ENCODE results near the gene HSPA1A. TPM values are rescaled to one million over a fixed set of nuclear protein-coding genes. Genes with fewer than 3 reads are reported as not detected.
A peak's percentile ranks its signal among the peaks of the same experiment; 100 is the strongest.

HSPA1A gene
- total and polyA plus RNA-seq, 9 of the 15 experiments (the other 6 are each of a cell fraction or from before 2014, with no cell fraction given) = 2.2 to 273 (median 107) TPM

GRCh38 chr6:31794866-31795615, 20.3 kb upstream of the HSPA1A start (continued):
- no peak for TF ChIP-seq CBX3 (IDR thresholded peaks at IDR 0.05; ENCODE audit: borderline replicate concordance in 1 of 2, low read length in 2 of 2)
- 0 out of 2 replicates have a peak, but pooled peaks have one; percentile 7 for TF ChIP-seq E2F1 (CRISPR knock-in tag; IDR thresholded peaks at IDR 0.05)
- TF ChIP-seq POLR2AphosphoS5 (IDR thresholded peaks at IDR 0.05; ENCODE audit: control insufficient read depth, insufficient read depth, low read depth, low read length) = peak; percentile 53; the same call in 1 of the 2 replicates
- no peak for TF ChIP-seq MCM3 (IDR thresholded peaks at IDR 0.05)
- TF ChIP-seq STAT6 (CRISPR knock-in tag; IDR thresholded peaks at IDR 0.05) = 0 out of 2 replicates have a peak, but pooled peaks have one; percentile 39
- TF ChIP-seq LEF1 (IDR thresholded peaks at IDR 0.05) = no peak; the same call in 1 of the 2 replicates
- TF ChIP-seq HDAC8 (tag; IDR thresholded peaks at IDR 0.05) = no peak
- TF ChIP-seq GABPA (tag; conservative IDR thresholded peaks at IDR 0.05; ENCODE audit: low read depth) = no peak
- TF ChIP-seq, protein P1, sequence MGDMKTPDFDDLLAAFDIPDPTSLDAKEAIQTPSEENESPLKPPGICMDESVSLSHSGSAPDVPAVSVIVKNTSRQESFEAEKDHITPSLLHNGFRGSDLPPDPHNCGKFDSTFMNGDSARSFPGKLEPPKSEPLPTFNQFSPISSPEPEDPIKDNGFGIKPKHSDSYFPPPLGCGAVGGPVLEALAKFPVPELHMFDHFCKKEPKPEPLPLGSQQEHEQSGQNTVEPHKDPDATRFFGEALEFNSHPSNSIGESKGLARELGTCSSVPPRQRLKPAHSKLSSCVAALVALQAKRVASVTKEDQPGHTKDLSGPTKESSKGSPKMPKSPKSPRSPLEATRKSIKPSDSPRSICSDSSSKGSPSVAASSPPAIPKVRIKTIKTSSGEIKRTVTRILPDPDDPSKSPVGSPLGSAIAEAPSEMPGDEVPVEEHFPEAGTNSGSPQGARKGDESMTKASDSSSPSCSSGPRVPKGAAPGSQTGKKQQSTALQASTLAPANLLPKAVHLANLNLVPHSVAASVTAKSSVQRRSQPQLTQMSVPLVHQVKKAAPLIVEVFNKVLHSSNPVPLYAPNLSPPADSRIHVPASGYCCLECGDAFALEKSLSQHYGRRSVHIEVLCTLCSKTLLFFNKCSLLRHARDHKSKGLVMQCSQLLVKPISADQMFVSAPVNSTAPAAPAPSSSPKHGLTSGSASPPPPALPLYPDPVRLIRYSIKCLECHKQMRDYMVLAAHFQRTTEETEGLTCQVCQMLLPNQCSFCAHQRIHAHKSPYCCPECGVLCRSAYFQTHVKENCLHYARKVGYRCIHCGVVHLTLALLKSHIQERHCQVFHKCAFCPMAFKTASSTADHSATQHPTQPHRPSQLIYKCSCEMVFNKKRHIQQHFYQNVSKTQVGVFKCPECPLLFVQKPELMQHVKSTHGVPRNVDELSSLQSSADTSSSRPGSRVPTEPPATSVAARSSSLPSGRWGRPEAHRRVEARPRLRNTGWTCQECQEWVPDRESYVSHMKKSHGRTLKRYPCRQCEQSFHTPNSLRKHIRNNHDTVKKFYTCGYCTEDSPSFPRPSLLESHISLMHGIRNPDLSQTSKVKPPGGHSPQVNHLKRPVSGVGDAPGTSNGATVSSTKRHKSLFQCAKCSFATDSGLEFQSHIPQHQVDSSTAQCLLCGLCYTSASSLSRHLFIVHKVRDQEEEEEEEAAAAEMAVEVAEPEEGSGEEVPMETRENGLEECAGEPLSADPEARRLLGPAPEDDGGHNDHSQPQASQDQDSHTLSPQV (IDR thresholded peaks at IDR 0.05) = no peak
- no peak for TF ChIP-seq PTTG1 (tag; IDR thresholded peaks at IDR 0.05; ENCODE audit: low read depth)
- no peak for TF ChIP-seq ZNF280A (IDR thresholded peaks at IDR 0.05; ENCODE audit: low read depth, partially characterized antibody)
- peak; percentile 44 for TF ChIP-seq ZNF740 (CRISPR knock-in tag; IDR thresholded peaks at IDR 0.05)
- no peak for TF ChIP-seq ZNF740 (tag; IDR thresholded peaks at IDR 0.05)
- no peak; the same call in 1 of the 2 replicates for TF ChIP-seq MBD2 (IDR thresholded peaks at IDR 0.05; ENCODE audit: borderline replicate concordance, low read depth)
- TF ChIP-seq FOS (IDR thresholded peaks at IDR 0.05; ENCODE audit: extremely low read depth, insufficient read length) = no peak
- no peak for TF ChIP-seq NCOA2 (IDR thresholded peaks at IDR 0.05; ENCODE audit: partially characterized antibody in 2 of 2)
